ENCODE results near the gene PCCA. TPM values are rescaled to one million over a fixed set of nuclear protein-coding genes. Genes with fewer than 3 reads are reported as not detected.

PCCA gene
- total and polyA plus RNA-seq, 2 donors (not counting 3 experiments of a cell fraction or from before 2014, with no cell fraction given) = 5.7 to 20.2 TPM

DNA sequence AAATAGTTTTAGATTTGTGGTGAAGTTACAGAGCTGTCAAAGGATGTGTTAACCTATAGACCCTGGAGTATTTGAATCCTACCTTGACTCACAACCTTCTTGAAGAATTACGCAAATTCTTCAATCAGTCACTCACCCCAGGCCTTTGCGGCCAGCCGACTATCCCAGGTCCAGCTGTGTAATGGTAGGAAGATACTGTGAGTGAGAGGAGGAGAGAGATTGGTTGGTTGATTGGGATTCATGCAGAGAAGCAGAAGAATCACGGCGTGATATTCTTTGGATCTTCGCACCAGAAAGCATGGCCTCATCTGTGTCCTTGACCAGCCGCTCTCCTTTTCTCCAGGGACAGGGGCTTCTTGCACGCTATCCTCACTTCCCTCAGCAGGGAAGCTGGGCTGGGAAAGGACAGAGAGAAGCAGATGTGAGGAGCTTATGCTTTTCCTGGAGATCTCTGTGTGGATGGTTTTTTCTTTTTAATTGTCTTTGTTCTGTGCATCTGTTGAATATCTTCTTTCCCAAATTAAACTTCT is 250.6 kb downstream of the PCCA start:
- Histone ChIP-seq H3K27me3 (ENCODE audit: control insufficient read depth in 2 of 2, insufficient read depth in 2 of 2, low read length in 2 of 2) (no peaks in the 10 kb centered on the region), H3K9me3 (replicated peaks; ENCODE audit: control insufficient read depth, insufficient read depth, low read length) (no peaks in the 10 kb centered on the region), H3K36me3 (ENCODE audit: control insufficient read depth in 2 of 2, extremely low read depth in 1 of 2, insufficient read depth in 2 of 2, low read length in 2 of 2) (no peaks in the 10 kb centered on the region), H4K20me1 (replicated peaks; ENCODE audit: control insufficient read depth, extremely low read depth, insufficient read depth, low read length) (no peaks in the 10 kb centered on the region), H3K9ac (replicated peaks; ENCODE audit: extremely low read depth, insufficient read depth, low read length) (no peak overlapping the region), H2AFZ (ENCODE audit: low read depth, low read length) (no peak overlapping the region), H3K79me2 (ENCODE audit: control insufficient read depth, insufficient read depth, low read length) (no peaks in the 10 kb centered on the region), H3K27ac (ENCODE audit: insufficient read depth, low read depth, low read length) (no peak overlapping the region), H3K4me3 (replicated peaks in 1 of 3; ENCODE audit: insufficient read depth in 1 of 3, low read depth in 1 of 3, low read length in 3 of 3) (no peak overlapping the region), H3K4me1 (ENCODE audit: control insufficient read depth, extremely low read depth, insufficient read depth, low read length) (no peaks in the 10 kb centered on the region), H3K9me1 (replicated peaks; ENCODE audit: control insufficient read depth, extremely low read depth, insufficient read depth, low read length) (no peaks in the 10 kb centered on the region), H3K4me2 (ENCODE audit: insufficient read depth, low read length) (no peak overlapping the region)
- FAIRE-seq (no peak), DNase-seq (ENCODE audit: low read depth, low spot score) (no peak)
- ChIA-PET CTCF (interaction anchor here (1.7 kb wide), 1 partner anchor 10 kb away, joined by 4 read pairs; no protein-coding TSS in a partner anchor), POLR2A (no interaction called here)
- dilution Hi-C loops (cut with MboI; ENCODE audit: extremely low pct_ligation_motif_present, low sequenced_read_pairs) = no loop called here
- BruUV-seq (replicated peaks) = no TSS peak
- intact Hi-C loops (cut with micrococcal nuclease) = no loop called here
- no peak for TF ChIP-seq POLR2AphosphoS5 (IDR thresholded peaks at IDR 0.05; ENCODE audit: insufficient read depth, low read depth, low read length)
- TF ChIP-seq EZH2 (IDR thresholded peaks at IDR 0.05; ENCODE audit: borderline replicate concordance, low read depth, low read length, severe bottlenecking) = no peak
- TF ChIP-seq GATA2 (IDR thresholded peaks at IDR 0.05; ENCODE audit: insufficient read depth, insufficient read length, low read depth, low read length) = no peak
- no peak for TF ChIP-seq FOS (IDR thresholded peaks at IDR 0.05; ENCODE audit: borderline replicate concordance, insufficient read depth, low read length)
- no peak for TF ChIP-seq MYC (IDR thresholded peaks at IDR 0.05; ENCODE audit: low read depth, low read length)
- TF ChIP-seq JUN (IDR thresholded peaks at IDR 0.05; ENCODE audit: borderline replicate concordance, insufficient read depth, insufficient read length, low read depth) = no peak
- no peak for TF ChIP-seq MAX (IDR thresholded peaks at IDR 0.05; ENCODE audit: insufficient read depth, insufficient read length)
- no peak for TF ChIP-seq CTCF (IDR thresholded peaks at IDR 0.05; ENCODE audit: extremely low read depth in 1 of 2, insufficient read depth in 1 of 2, low read depth in 1 of 2, low read length in 2 of 2)
- TF ChIP-seq POLR2A (IDR thresholded peaks at IDR 0.05; ENCODE audit: low read depth, low read length) = no peak
